IMR-90 (cell line): Measurements from ENCODE around the gene NR5A2.

Experiments
- BHLHE40 ChIP-seq: fragments of 150-350 bp; IDR thresholded peaks from 2 replicates; pipeline ENCODE4 v1.6.1; 2016; ENCODE audit warnings: mild to moderate bottlenecking, low read depth, low read length
- CEBPB ChIP-seq: IDR thresholded peaks from 2 replicates; pipeline ENCODE4 v1.6.1; 2012; ENCODE audit warnings: low read depth, low read length, improper control_type of control experiment
- CTCF ChIP-seq: conservative IDR thresholded peaks from 2 replicates; pipeline ENCODE4 v1.5.1; 2012; ENCODE audit warnings: mild to moderate bottlenecking, low read depth, low read length, improper control_type of control experiment
- ELK1 ChIP-seq: fragments of 150-350 bp; IDR thresholded peaks from 2 replicates; pipeline ENCODE4 v1.6.1; 2016; ENCODE audit warnings: low read depth, mild to moderate bottlenecking, low read length, moderate library complexity, borderline replicate concordance
- MAZ ChIP-seq: IDR thresholded peaks from 2 replicates; pipeline ENCODE4 v1.6.1; 2012; ENCODE audit warnings: low read depth, mild to moderate bottlenecking, low read length, improper control_type of control experiment, moderate library complexity, borderline replicate concordance
- MXI1 ChIP-seq: IDR thresholded peaks from 2 replicates; pipeline ENCODE4 v1.6.1; 2012; ENCODE audit warnings: low read depth, mild to moderate bottlenecking, low read length, moderate library complexity, borderline replicate concordance
- NFE2L2 ChIP-seq: fragments of 150-350 bp; IDR thresholded peaks from 2 replicates; pipeline ENCODE4 v1.6.1; 2016; ENCODE audit warnings: low read depth, mild to moderate bottlenecking, low read length
- POLR2A ChIP-seq: IDR thresholded peaks from 2 replicates; pipeline ENCODE4 v1.6.1; 2012; ENCODE audit warnings: mild to moderate bottlenecking, low read depth, low read length
- RAD21 ChIP-seq: IDR thresholded peaks from 2 replicates; pipeline ENCODE4 v1.6.1; 2012; ENCODE audit warnings: low read length, improper control_type of control experiment
- RCOR1 ChIP-seq: IDR thresholded peaks from 2 replicates; pipeline ENCODE4 v1.6.1; 2012; ENCODE audit warnings: mild to moderate bottlenecking, low read length, improper control_type of control experiment; ENCODE audit not compliant: insufficient replicate concordance
- RFX5 ChIP-seq: IDR thresholded peaks from 2 replicates; pipeline ENCODE4 v1.8.0; 2012; ENCODE audit warnings: low read depth, mild to moderate bottlenecking, low read length, moderate library complexity
- SMC3 ChIP-seq: fragments of 150-350 bp; IDR thresholded peaks from 2 replicates; pipeline ENCODE4 v1.6.1; 2016; ENCODE audit warnings: low read depth, mild to moderate bottlenecking, antibody characterized with exemption, low read length, moderate library complexity
- TF ChIP-seq, protein P1 (sequence below): fragments of 150-350 bp; IDR thresholded peaks from 2 replicates; pipeline ENCODE4 v1.6.1; 2017; ENCODE audit warnings: mild to moderate bottlenecking, antibody characterized with exemption, low read length, low read depth

DNA sequence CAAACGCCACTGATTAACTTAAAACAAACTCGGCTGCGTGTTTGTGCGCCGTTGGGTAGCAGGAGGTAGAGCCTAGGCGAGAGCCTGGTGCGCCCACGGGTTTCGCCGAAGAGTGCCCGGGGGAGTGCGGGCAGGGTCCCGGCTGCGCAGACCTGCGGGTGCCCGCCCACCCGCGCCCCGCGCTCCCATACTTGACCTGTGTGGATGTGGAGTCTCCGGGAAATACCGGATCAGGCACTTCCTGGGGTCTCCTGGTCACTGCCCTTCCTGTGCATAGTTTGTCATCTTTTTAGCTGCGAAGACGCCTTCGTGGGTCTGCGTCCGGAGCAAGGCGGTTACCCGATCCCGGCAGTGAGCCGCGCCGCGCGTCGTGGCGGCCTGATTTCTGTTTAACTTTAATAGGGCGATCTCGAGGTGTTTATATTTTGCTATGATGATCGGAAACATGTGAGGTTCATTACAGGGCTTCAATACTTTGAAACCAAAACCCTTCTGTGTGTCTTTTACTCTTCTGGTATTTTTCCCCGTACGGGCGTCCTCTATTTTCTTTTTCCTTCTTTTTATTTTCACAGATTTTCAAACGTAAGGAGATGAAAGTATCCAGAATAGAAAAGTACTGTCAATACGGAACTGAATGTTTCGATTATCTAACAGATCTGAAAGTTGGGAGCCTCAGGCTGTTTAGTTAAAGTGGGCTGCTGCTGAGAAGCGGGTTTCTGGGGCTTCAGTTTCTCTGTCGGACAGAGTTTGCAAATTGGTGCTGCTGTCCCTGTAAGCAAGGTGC, 15.2 kb downstream of the NR5A2 start:
- no peak for TF ChIP-seq ELK1
- no peak for TF ChIP-seq RCOR1
- no peak for TF ChIP-seq CTCF
- no peak for TF ChIP-seq POLR2A
- no peak for TF ChIP-seq CEBPB
- TF ChIP-seq SMC3: no peak
- TF ChIP-seq MAZ: no peak
- no peak for TF ChIP-seq RFX5
- TF ChIP-seq, protein P1, sequence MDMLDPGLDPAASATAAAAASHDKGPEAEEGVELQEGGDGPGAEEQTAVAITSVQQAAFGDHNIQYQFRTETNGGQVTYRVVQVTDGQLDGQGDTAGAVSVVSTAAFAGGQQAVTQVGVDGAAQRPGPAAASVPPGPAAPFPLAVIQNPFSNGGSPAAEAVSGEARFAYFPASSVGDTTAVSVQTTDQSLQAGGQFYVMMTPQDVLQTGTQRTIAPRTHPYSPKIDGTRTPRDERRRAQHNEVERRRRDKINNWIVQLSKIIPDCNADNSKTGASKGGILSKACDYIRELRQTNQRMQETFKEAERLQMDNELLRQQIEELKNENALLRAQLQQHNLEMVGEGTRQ: no peak
- no peak for TF ChIP-seq MXI1
- no peak for TF ChIP-seq RAD21
- TF ChIP-seq BHLHE40: no peak
- TF ChIP-seq NFE2L2: no peak
